Natural killer cell (primary cell): ENCODE data around the gene JAGN1. TPM values are rescaled to one million over a fixed set of nuclear protein-coding genes. Genes with fewer than 3 reads are reported as not detected.
"Not testable (repeated sequence)": the region's sequence is repeated elsewhere in the genome, so short reads cannot be mapped to it uniquely, and the experiment has no call there.

Source experiments
- ATAC-seq, 3 donors: fragments of 150-1000 bp in 2 of 3; fragments of 200-7000 bp in 1 of 3; cut with Tn5 transposase; 1 replicate in 1 of 3; 2 replicates in 2 of 3; pipeline ENCODE4 v1.10.0; 2021; ENCODE audit warnings: mild to moderate bottlenecking in 2 of 3, moderate library complexity in 2 of 3
- DNase-seq, 2 donors: peaks; one replicate each; pipeline versions ENCODE4 v3.0.0 to v3.0.0-alpha.2; 2013 to 2021; ENCODE audit warnings: mixed read lengths in 1 of 2
- H3K27ac ChIP-seq: one replicate; pipeline ENCODE4 v1.5.1; 2013; ENCODE audit warnings: mild to moderate bottlenecking, low read length
- H3K27me3 ChIP-seq: one replicate; pipeline ENCODE4 v1.6.1; 2013; ENCODE audit warnings: low read length; ENCODE audit not compliant: control insufficient read depth, insufficient read depth
- H3K36me3 ChIP-seq: one replicate; pipeline ENCODE4 v1.6.1; 2013; ENCODE audit warnings: low read length; ENCODE audit not compliant: control insufficient read depth, insufficient read depth
- H3K4me1 ChIP-seq: one replicate; pipeline ENCODE4 v1.6.1; 2013; ENCODE audit warnings: low read length; ENCODE audit not compliant: control insufficient read depth, insufficient read depth
- H3K4me3 ChIP-seq: one replicate; pipeline ENCODE4 v1.5.1; 2013; ENCODE audit warnings: low read length
- H3K9me3 ChIP-seq: one replicate; pipeline ENCODE4 v1.6.1; 2013; ENCODE audit warnings: low read length; ENCODE audit not compliant: control insufficient read depth, insufficient read depth
- H3K27ac Mint-ChIP-seq, 2 donors: one replicate each; pipeline ENCODE4 v1.8.0; 2022; ENCODE audit warnings: mild to moderate bottlenecking in 2 of 2, mixed read lengths in 2 of 2, moderate library complexity in 1 of 2
- H3K27me3 Mint-ChIP-seq, 2 donors: one replicate each; pipeline ENCODE4 v1.8.0; 2022; ENCODE audit warnings: low read depth in 2 of 2, mixed read lengths in 2 of 2
- H3K36me3 Mint-ChIP-seq: one replicate; pipeline ENCODE4 v1.8.0; 2022; ENCODE audit warnings: mixed read lengths
- H3K4me1 Mint-ChIP-seq, 2 donors: one replicate each; pipeline ENCODE4 v1.8.0; 2022; ENCODE audit warnings: mixed read lengths in 2 of 2
- H3K4me3 Mint-ChIP-seq: one replicate; pipeline ENCODE4 v1.8.0; 2022; ENCODE audit warnings: mild to moderate bottlenecking, moderate library complexity, mixed read lengths
- H3K9me3 Mint-ChIP-seq, 2 donors: one replicate each; pipeline ENCODE4 v1.8.0; 2022; ENCODE audit warnings: mixed read lengths in 2 of 2
- CTCF ChIP-seq: fragments of 200-600 bp; IDR thresholded peaks from one replicate; pipeline ENCODE4 v1.8.0; 2022; ENCODE audit warnings: antibody characterized with exemption
- WGBS: methylation state at CpG from one replicate; pipeline ENCODE4 v1.1.7; 2013; ENCODE audit warnings: missing lambda C conversion rate; ENCODE audit not compliant: insufficient coverage; 5-methylcytosine and 5-hydroxymethylcytosine counted together
- intact Hi-C: fragments of 100-400 bp; cut with micrococcal nuclease; formaldehyde crosslinking; loops from one replicate; pipeline ENCODE4 v1.14.2; 2022
- total RNA-seq, 4 donors: library from RNA; stranded (reverse); fragments of 120-200 nt in 1 of 4; gene quantifications; one replicate each; pipeline versions ENCODE4 v1.2.3 to v1.2.4, GENCODE V29; 2013 to 2022

The JAGN1 gene
- total RNA-seq, 3 donors from 2014 or later (not counting 1 experiment from before 2014, with no cell fraction given), result 15.4 to 16.6 (median 15.5) TPM

- Mint-ChIP-seq H3K9me3 (no peaks in the 10 kb centered on the region), H3K4me1 (peaks cover 27 to 35% of the 10 kb centered on the region in 2 donors), H3K36me3 (no peaks in the 10 kb centered on the region), H3K27ac (no peak overlapping the region), H3K27me3 (no peaks in the 10 kb centered on the region), H3K4me3 (peak overlapping the region; percentile 28)
- H3K27ac ChIP-seq, result peak overlapping the region; percentile 88
- ATAC-seq (no peak), DNase-seq (no peak)
- no peak overlapping the region for H3K4me3 ChIP-seq
- no peak for TF ChIP-seq CTCF
- H3K36me3 ChIP-seq, result no peaks in the 10 kb centered on the region
- H3K27me3 ChIP-seq, result no peaks in the 10 kb centered on the region
- no peaks in the 10 kb centered on the region for H3K9me3 ChIP-seq
- intact Hi-C loops, result no loop called here
- whole genome bisulfite sequencing, result 83% methylated on average over 22 of the region's 22 CpGs
- H3K4me1 ChIP-seq, result peaks cover 46% of the 10 kb centered on the region
Observed at GRCh38 chr3:9863058-9863772, 27.2 kb upstream of the JAGN1 start.

- no peak overlapping the region for H3K4me3 Mint-ChIP-seq
- H3K36me3 Mint-ChIP-seq, result no peaks in the 10 kb centered on the region
- no peaks in the 10 kb centered on the region for H3K27me3 ChIP-seq
- 91% methylated on average over 16 of the region's 16 CpGs for WGBS
- intact Hi-C loops, result no loop called here
- H3K4me1 Mint-ChIP-seq, result peaks cover 16 to 23% of the 10 kb centered on the region in 2 donors
- no peaks in the 10 kb centered on the region for H3K9me3 ChIP-seq
- H3K36me3 ChIP-seq, result no peaks in the 10 kb centered on the region
- DNase-seq (no peak), ATAC-seq (no peak)
- H3K27me3 Mint-ChIP-seq, result no peaks in the 10 kb centered on the region
- H3K27ac Mint-ChIP-seq, result no peak overlapping the region
- H3K27ac ChIP-seq, result no peak overlapping the region
- TF ChIP-seq CTCF, result no peak
- no peaks in the 10 kb centered on the region for H3K9me3 Mint-ChIP-seq
- peaks cover 40% of the 10 kb centered on the region for H3K4me1 ChIP-seq
- no peak overlapping the region for H3K4me3 ChIP-seq
Observed at GRCh38 chr3:9864200-9864927, 26.0 kb upstream of the JAGN1 start.

GRCh38 chr3:9865125-9865637, 25.2 kb upstream of the JAGN1 start:
- H3K27ac ChIP-seq, intact Hi-C loops, H3K9me3 ChIP-seq, H3K4me3 ChIP-seq, H3K36me3 Mint-ChIP-seq, H3K4me3 Mint-ChIP-seq, DNase-seq, ATAC-seq, H3K36me3 ChIP-seq, H3K27ac Mint-ChIP-seq, H3K27me3 ChIP-seq, H3K27me3 Mint-ChIP-seq, H3K9me3 Mint-ChIP-seq: not testable (repeated sequence)
- H3K4me1 Mint-ChIP-seq, result peaks cover 12 to 19% of the 10 kb centered on the region in 2 donors
- H3K4me1 ChIP-seq, result peaks cover 32% of the 10 kb centered on the region
- 97% methylated on average over 8 of the region's 10 CpGs for WGBS

GRCh38 chr3:9866639-9867038, 23.8 kb upstream of the JAGN1 start:
- ATAC-seq (no peak), DNase-seq (no peak)
- no peaks in the 10 kb centered on the region for H3K9me3 Mint-ChIP-seq
- H3K4me3 Mint-ChIP-seq, result no peak overlapping the region
- H3K27me3 Mint-ChIP-seq, result no peaks in the 10 kb centered on the region
- Histone ChIP-seq H3K27me3 (no peaks in the 10 kb centered on the region), H3K4me1 (peaks cover 18% of the 10 kb centered on the region), H3K9me3 (no peaks in the 10 kb centered on the region), H3K36me3 (no peaks in the 10 kb centered on the region), H3K4me3 (no peak overlapping the region), H3K27ac (no peak overlapping the region)
- TF ChIP-seq CTCF, result no peak
- 95% methylated on average over 8 of the region's 8 CpGs for WGBS
- peaks cover 8 to 9% of the 10 kb centered on the region in 2 donors for H3K4me1 Mint-ChIP-seq
- no peak overlapping the region for H3K27ac Mint-ChIP-seq
- intact Hi-C loops, result no loop called here
- no peaks in the 10 kb centered on the region for H3K36me3 Mint-ChIP-seq
